NB4 (cell line): Measurements from ENCODE around the gene RPL14.

Experiments used
- DNase-seq: peaks from one replicate; pipeline ENCODE4 v3.0.0; 2010; ENCODE audit warnings: low read depth
- H3K4me3 ChIP-seq: one replicate; pipeline ENCODE4 v1.5.1; 2011; ENCODE audit warnings: mild to moderate bottlenecking, low read depth, low read length, moderate library complexity
- CTCF ChIP-seq: IDR thresholded peaks from one replicate; pipeline ENCODE4 v1.5.1; 2012; ENCODE audit warnings: low read depth, low read length
- MYC ChIP-seq: IDR thresholded peaks from 2 replicates; pipeline ENCODE4 v1.6.1; 2011; ENCODE audit warnings: low read depth, low read length
- POLR2A ChIP-seq: IDR thresholded peaks from 2 replicates; pipeline ENCODE4 v1.6.1; 2011; ENCODE audit warnings: mild to moderate bottlenecking; ENCODE audit not compliant: insufficient read length; ENCODE audit errors: extremely low read depth
- TF ChIP-seq, protein P1 (sequence below): IDR thresholded peaks from 2 replicates; pipeline ENCODE4 v1.6.1; 2011; ENCODE audit warnings: low read depth, low read length

Gene RPL14

DNA sequence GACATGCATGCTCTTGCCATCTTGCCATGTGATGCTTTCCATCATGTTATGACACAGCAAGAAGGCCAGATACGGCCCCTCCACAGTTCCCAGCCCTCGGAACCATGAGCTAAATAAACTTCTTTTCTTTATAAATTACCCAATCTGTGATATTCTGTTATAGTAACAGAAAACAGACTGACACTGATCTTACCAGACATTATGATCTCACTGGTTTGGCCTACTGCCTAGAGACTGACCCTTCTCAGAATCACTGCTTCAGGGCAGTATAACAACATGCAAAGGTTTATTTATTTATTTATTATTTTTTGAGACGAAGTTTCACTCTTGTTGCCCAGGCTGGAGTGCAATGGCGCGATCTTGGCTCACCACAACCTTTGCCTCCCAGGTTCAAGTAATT is 33.8 kb downstream of the RPL14 start:
- DNase-seq: no peak
- TF ChIP-seq MYC (no peak), CTCF (no peak)
- TF ChIP-seq, protein P1, sequence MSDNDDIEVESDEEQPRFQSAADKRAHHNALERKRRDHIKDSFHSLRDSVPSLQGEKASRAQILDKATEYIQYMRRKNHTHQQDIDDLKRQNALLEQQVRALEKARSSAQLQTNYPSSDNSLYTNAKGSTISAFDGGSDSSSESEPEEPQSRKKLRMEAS: no peak
- no peak overlapping the region for H3K4me3 ChIP-seq

- TF ChIP-seq, protein P1: no peak
- TF ChIP-seq POLR2A (no peak), CTCF (no peak), MYC (no peak)
- no peak for DNase-seq
- H3K4me3 ChIP-seq: no peak overlapping the region
Observed at GRCh38 chr3:40494698-40495097, 37.6 kb downstream of the RPL14 start.

- TF ChIP-seq CTCF: no peak
- TF ChIP-seq, protein P1: no peak
- TF ChIP-seq POLR2A: no peak
- no peak for TF ChIP-seq MYC
- H3K4me3 ChIP-seq: no peak overlapping the region
- DNase-seq: no peak
Observed at GRCh38 chr3:40497288-40497687, 40.1 kb downstream of the RPL14 start.

- H3K4me3 ChIP-seq: no peak overlapping the region
- DNase-seq: no peak
- TF ChIP-seq, protein P1: no peak
- TF ChIP-seq POLR2A: no peak
- no peak for TF ChIP-seq MYC
Observed at GRCh38 chr3:40499952-40500351, 42.8 kb downstream of the RPL14 start.

DNA sequence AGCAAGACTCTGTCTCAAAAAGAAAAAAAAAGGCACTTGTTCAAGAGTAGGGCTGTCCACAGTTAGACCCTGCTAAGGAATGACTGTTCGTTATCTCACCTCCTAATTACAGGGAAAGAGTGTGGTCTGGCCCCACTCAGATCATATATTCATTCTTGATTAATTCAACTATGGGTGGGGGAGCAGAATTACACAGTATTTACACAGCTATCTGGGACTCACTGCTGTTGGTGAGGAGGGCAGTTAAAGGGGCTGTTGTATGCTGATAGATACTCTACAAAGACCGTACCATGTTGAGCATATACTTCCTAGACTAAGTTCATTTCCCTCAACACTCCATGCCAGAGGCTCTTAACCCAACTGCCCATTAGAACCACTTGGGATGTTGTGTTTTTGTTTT is 44.9 kb downstream of the RPL14 start:
- TF ChIP-seq MYC (no peak), POLR2A (no peak), CTCF (no peak)
- TF ChIP-seq, protein P1: no peak
- H3K4me3 ChIP-seq: no peak overlapping the region
- no peak for DNase-seq

DNA sequence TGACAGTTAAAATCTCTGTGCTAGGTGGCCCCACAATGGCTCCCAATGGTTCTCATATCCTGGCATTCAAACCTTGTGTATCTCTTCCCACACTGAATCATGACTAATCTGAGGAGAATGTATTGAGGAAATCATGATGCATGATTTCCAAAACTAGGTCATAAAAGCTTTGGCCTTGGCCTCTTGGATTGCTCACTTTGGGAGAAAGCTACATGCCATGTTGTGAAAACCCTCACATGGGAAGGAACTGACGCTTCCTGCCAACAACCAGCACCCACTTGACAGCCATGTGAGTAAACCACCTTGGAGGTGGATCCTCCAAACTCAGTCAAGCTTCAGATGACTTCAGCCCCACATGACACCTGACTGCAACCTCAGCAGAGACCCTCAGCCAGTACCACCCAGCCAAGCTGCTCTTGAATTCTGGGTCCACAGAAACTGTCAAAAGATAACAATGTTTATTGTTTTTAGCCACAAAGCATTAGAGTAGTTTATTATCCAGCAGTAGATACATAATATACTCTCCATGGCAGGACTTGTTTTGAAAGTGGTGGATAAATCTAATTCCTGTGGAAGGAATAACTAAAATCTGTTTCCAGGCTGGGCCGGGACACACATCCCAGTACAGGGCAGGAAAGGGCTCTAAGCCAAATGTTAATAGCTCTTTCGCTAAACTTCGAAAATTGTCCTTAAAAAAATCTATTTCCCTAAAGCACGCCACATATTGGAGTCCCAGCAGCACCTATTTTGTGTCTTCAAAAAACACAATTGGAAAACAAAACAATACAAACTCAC is 47.7 kb downstream of the RPL14 start:
- TF ChIP-seq, protein P1: no peak
- TF ChIP-seq MYC (no peak), POLR2A (no peak)
- H3K4me3 ChIP-seq: peak overlapping the region; percentile 80
- no peak for DNase-seq
